Calu3 (cell line): Measurements from ENCODE around the gene SH3RF2. TPM values are rescaled to one million over a fixed set of nuclear protein-coding genes. Genes with fewer than 3 reads are reported as not detected.

Source experiments
- BruUV-seq: library from RNA; stranded (reverse); fragments of 400-500 nt; replicated peaks from 2 replicates; lab custom pipeline; 2021; lab: Mats Ljungman, UMichigan
- CTCF ChIA-PET: fragments of 300-600 bp; sonication (Branson Sonifier 250); formaldehyde crosslinking; loops from one replicate; lab custom pipeline; 2022; ENCODE audit warnings: antibody characterized with exemption; lab: Charles Lee
- DNase-seq: peaks from one replicate; pipeline ENCODE4 v3.0.0; 2022
- H3K27ac Mint-ChIP-seq: one replicate; pipeline ENCODE4 v1.8.0; 2022; ENCODE audit warnings: mixed read lengths; ENCODE audit not compliant: unreplicated experiment
- H3K27me3 Mint-ChIP-seq: one replicate; pipeline ENCODE4 v1.8.0; 2022; ENCODE audit warnings: mixed read lengths; ENCODE audit not compliant: unreplicated experiment
- H3K36me3 Mint-ChIP-seq: one replicate; pipeline ENCODE4 v1.8.0; 2022; ENCODE audit warnings: mild to moderate bottlenecking, moderate library complexity, mixed read lengths; ENCODE audit not compliant: insufficient read depth, unreplicated experiment
- H3K4me1 Mint-ChIP-seq: one replicate; pipeline ENCODE4 v1.8.0; 2022; ENCODE audit warnings: mild to moderate bottlenecking, low read depth, mixed read lengths; ENCODE audit not compliant: unreplicated experiment
- H3K4me3 Mint-ChIP-seq: one replicate; pipeline ENCODE4 v1.8.0; 2022; ENCODE audit warnings: mild to moderate bottlenecking, low read depth, moderate library complexity, mixed read lengths; ENCODE audit not compliant: unreplicated experiment
- H3K9me3 Mint-ChIP-seq: one replicate; pipeline ENCODE4 v1.8.0; 2022; ENCODE audit warnings: low read depth, mixed read lengths; ENCODE audit not compliant: unreplicated experiment
- CTCF ChIP-seq: fragments of 200-600 bp; IDR thresholded peaks from one replicate; pipeline ENCODE4 v1.8.0; 2022; ENCODE audit warnings: antibody characterized with exemption; ENCODE audit not compliant: unreplicated experiment
- intact Hi-C: fragments of 100-400 bp; cut with micrococcal nuclease; formaldehyde crosslinking; loops from one replicate; pipeline ENCODE4 v1.10.0; 2022; ENCODE audit not compliant: unreplicated experiment
- total RNA-seq: library from RNA; stranded (reverse); gene quantifications from 2 replicates; pipeline ENCODE4 v1.2.3, GENCODE V29; 2022

The SH3RF2 gene
- total RNA-seq, 1 experiment from 2014 or later, result 21.9 TPM

GRCh38 chr5:146005723-146006122 lies 69.3 kb downstream of the SH3RF2 start:
- no peak overlapping the region for H3K4me3 Mint-ChIP-seq
- H3K27me3 Mint-ChIP-seq, result no peaks in the 10 kb centered on the region
- no TSS peak for BruUV-seq
- H3K36me3 Mint-ChIP-seq, result peaks cover 5% of the 10 kb centered on the region
- H3K9me3 Mint-ChIP-seq, result no peaks in the 10 kb centered on the region
- CTCF ChIA-PET, result no interaction called here
- TF ChIP-seq CTCF, result no peak
- intact Hi-C loops, result no loop called here
- H3K4me1 Mint-ChIP-seq, result peaks cover 10% of the 10 kb centered on the region
- DNase-seq, result no peak
- no peak overlapping the region for H3K27ac Mint-ChIP-seq

GRCh38 chr5:146006470-146007190 lies 70.3 kb downstream of the SH3RF2 start:
- H3K9me3 Mint-ChIP-seq, result no peaks in the 10 kb centered on the region
- peaks cover 5% of the 10 kb centered on the region for H3K36me3 Mint-ChIP-seq
- no peak overlapping the region for H3K4me3 Mint-ChIP-seq
- no peaks in the 10 kb centered on the region for H3K27me3 Mint-ChIP-seq
- H3K4me1 Mint-ChIP-seq, result peaks cover 3% of the 10 kb centered on the region
- intact Hi-C loops, result no loop called here
- no peak overlapping the region for H3K27ac Mint-ChIP-seq
- BruUV-seq, result no TSS peak
- no peak for DNase-seq
- TF ChIP-seq CTCF, result no peak
- CTCF ChIA-PET, result no interaction called here

GRCh38 chr5:146007270-146007669 lies 70.9 kb downstream of the SH3RF2 start:
- BruUV-seq, result no TSS peak
- Mint-ChIP-seq H3K4me1 (no peaks in the 10 kb centered on the region), H3K27me3 (no peaks in the 10 kb centered on the region), H3K9me3 (no peaks in the 10 kb centered on the region), H3K27ac (no peak overlapping the region), H3K36me3 (peaks cover 2% of the 10 kb centered on the region), H3K4me3 (no peak overlapping the region)
- no peak for DNase-seq
- CTCF ChIA-PET, result no interaction called here
- intact Hi-C loops, result no loop called here
- no peak for TF ChIP-seq CTCF

GRCh38 chr5:146007989-146008388 lies 71.6 kb downstream of the SH3RF2 start:
- H3K4me3 Mint-ChIP-seq, result no peak overlapping the region
- H3K36me3 Mint-ChIP-seq, result peaks cover 1% of the 10 kb centered on the region
- H3K9me3 Mint-ChIP-seq, result no peaks in the 10 kb centered on the region
- CTCF ChIA-PET, result no interaction called here
- no peak for TF ChIP-seq CTCF
- no peak overlapping the region for H3K27ac Mint-ChIP-seq
- no peaks in the 10 kb centered on the region for H3K4me1 Mint-ChIP-seq
- DNase-seq, result no peak
- intact Hi-C loops, result no loop called here
- no peaks in the 10 kb centered on the region for H3K27me3 Mint-ChIP-seq
- BruUV-seq, result no TSS peak
